H9 (cell line): ENCODE measurements around the gene RAB40B. TPM values are rescaled to one million over a fixed set of nuclear protein-coding genes. Genes with fewer than 3 reads are reported as not detected.

Experiments used
- DNase-seq: peaks from one replicate; pipeline ENCODE4 v3.0.0-alpha.2; 2017
- H2AFZ ChIP-seq: one replicate; pipeline ENCODE4 v1.6.1; 2013; ENCODE audit warnings: mild to moderate bottlenecking, low read length, control low read depth, moderate library complexity
- H2AK5ac ChIP-seq: 2 replicates; pipeline ENCODE4 v1.6.1; 2013; ENCODE audit warnings: low read length, control low read depth, mixed read lengths; ENCODE audit not compliant: insufficient read length
- H2BK120ac ChIP-seq: one replicate; pipeline ENCODE4 v1.6.1; 2013; ENCODE audit warnings: low read depth, mild to moderate bottlenecking, low read length, control low read depth, inconsistent platforms; ENCODE audit not compliant: poor library complexity, severe bottlenecking
- H2BK12ac ChIP-seq: 2 replicates; pipeline ENCODE4 v1.6.1; 2013; ENCODE audit warnings: low read length, control low read depth, mixed read lengths, low read depth; ENCODE audit not compliant: insufficient read length
- H2BK15ac ChIP-seq: 2 replicates; pipeline ENCODE4 v1.6.1; 2013; ENCODE audit warnings: low read depth, low read length, control low read depth
- H2BK20ac ChIP-seq: one replicate; pipeline ENCODE4 v1.6.1; 2013; ENCODE audit warnings: low read depth, mild to moderate bottlenecking, low read length, control low read depth, inconsistent platforms; ENCODE audit not compliant: poor library complexity, severe bottlenecking
- H2BK5ac ChIP-seq: 2 replicates; pipeline ENCODE4 v1.6.1; 2013; ENCODE audit warnings: low read length, control low read depth, mixed read lengths; ENCODE audit not compliant: insufficient read length
- H3K14ac ChIP-seq: 2 replicates; pipeline ENCODE4 v1.6.1; 2013; ENCODE audit warnings: low read length, control low read depth; ENCODE audit not compliant: insufficient read depth
- H3K18ac ChIP-seq: 2 replicates; pipeline ENCODE4 v1.6.1; 2013; ENCODE audit warnings: low read depth, mild to moderate bottlenecking, mixed read lengths, low read length, control low read depth; ENCODE audit not compliant: insufficient read length
- H3K23ac ChIP-seq: 2 replicates; pipeline ENCODE4 v1.6.1; 2013; ENCODE audit warnings: low read length, control low read depth, mixed read lengths, low read depth; ENCODE audit not compliant: insufficient read length
- H3K23me2 ChIP-seq: 2 replicates; pipeline ENCODE4 v1.6.1; 2013; ENCODE audit warnings: low read depth, mild to moderate bottlenecking, mixed read lengths, low read length, control low read depth; ENCODE audit not compliant: insufficient read length, poor library complexity, severe bottlenecking
- H3K27ac ChIP-seq: 2 replicates; pipeline ENCODE4 v1.5.1; 2013; ENCODE audit warnings: low read length, control low read depth, mixed read lengths, low read depth; ENCODE audit not compliant: insufficient read length
- H3K27me3 ChIP-seq: 2 replicates; pipeline ENCODE4 v1.6.1; 2013; ENCODE audit warnings: low read length, control low read depth, inconsistent platforms; ENCODE audit not compliant: insufficient read depth
- H3K4ac ChIP-seq: 2 replicates; pipeline ENCODE4 v1.6.1; 2013; ENCODE audit warnings: low read depth, mild to moderate bottlenecking, control low read depth, inconsistent platforms, low read length, moderate library complexity
- H3K4me1 ChIP-seq: 2 replicates; pipeline ENCODE4 v1.6.1; 2013; ENCODE audit warnings: low read length, control low read depth, inconsistent platforms; ENCODE audit not compliant: insufficient read depth
- H3K4me2 ChIP-seq: 2 replicates; pipeline ENCODE4 v1.6.1; 2013; ENCODE audit warnings: low read length, control low read depth, mixed read lengths; ENCODE audit not compliant: insufficient read length, insufficient read depth
- H3K56ac ChIP-seq: 2 replicates; pipeline ENCODE4 v1.6.1; 2013; ENCODE audit warnings: low read depth, mild to moderate bottlenecking, mixed read lengths, low read length, control low read depth; ENCODE audit not compliant: insufficient read length
- H3K79me1 ChIP-seq: 2 replicates; pipeline ENCODE4 v1.6.1; 2013; ENCODE audit warnings: low read depth, mild to moderate bottlenecking, moderate library complexity, low read length, control low read depth, inconsistent platforms; ENCODE audit not compliant: insufficient read depth, poor library complexity, severe bottlenecking
- H3K79me2 ChIP-seq: 2 replicates; pipeline ENCODE4 v1.6.1; 2013; ENCODE audit warnings: low read length, control low read depth, inconsistent platforms; ENCODE audit not compliant: insufficient read depth
- H3K9ac ChIP-seq: 2 replicates; pipeline ENCODE4 v1.6.1; 2013; ENCODE audit warnings: low read length, control low read depth, mixed read lengths; ENCODE audit not compliant: insufficient read length; ENCODE audit errors: extremely low read depth
- H3K9me3 ChIP-seq: one replicate; pipeline ENCODE4 v1.6.1; 2013; ENCODE audit warnings: low read depth, low read length, inconsistent platforms; ENCODE audit not compliant: control insufficient read depth
- H3T11ph ChIP-seq: one replicate; pipeline ENCODE4 v1.6.1; 2013; ENCODE audit warnings: mild to moderate bottlenecking, low read length, control low read depth, inconsistent platforms
- H4K20me1 ChIP-seq: one replicate; pipeline ENCODE4 v1.6.1; 2013; ENCODE audit not compliant: control insufficient read depth, insufficient read length, insufficient read depth
- H4K5ac ChIP-seq: 2 replicates; pipeline ENCODE4 v1.6.1; 2013; ENCODE audit warnings: low read depth, mild to moderate bottlenecking, mixed read lengths, low read length, control low read depth; ENCODE audit not compliant: insufficient read length
- H4K8ac ChIP-seq: replicated peaks from 2 replicates; pipeline ENCODE4 v1.6.1; 2013; ENCODE audit warnings: low read length, control low read depth, mixed read lengths, low read depth; ENCODE audit not compliant: insufficient read length
- H4K91ac ChIP-seq: 2 replicates; pipeline ENCODE4 v1.6.1; 2013; ENCODE audit warnings: low read depth, mild to moderate bottlenecking, moderate library complexity, mixed read lengths, low read length, control low read depth; ENCODE audit not compliant: insufficient read length
- H3K27ac Mint-ChIP-seq, 3 experiments: 2 replicates in 2 of 3; 3 replicates in 1 of 3; pipeline ENCODE4 v1.8.0; 2020 to 2021; ENCODE audit warnings: mixed read lengths in 3 of 3, mild to moderate bottlenecking in 1 of 3, moderate library complexity in 1 of 3
- H3K27me3 Mint-ChIP-seq: 2 replicates; pipeline ENCODE4 v1.8.0; 2021; ENCODE audit warnings: low read depth, mild to moderate bottlenecking, moderate library complexity, mixed read lengths
- H3K36me3 Mint-ChIP-seq, 3 experiments: 2 replicates in 2 of 3; 3 replicates in 1 of 3; pipeline ENCODE4 v1.8.0; 2020 to 2021; ENCODE audit warnings: low read depth in 3 of 3, mixed read lengths in 3 of 3; ENCODE audit not compliant: insufficient read depth in 1 of 3
- H3K4me1 Mint-ChIP-seq, 2 experiments: 2 replicates each; pipeline ENCODE4 v1.8.0; 2020; ENCODE audit warnings: mixed read lengths in 2 of 2
- H3K4me3 Mint-ChIP-seq, 2 experiments: 2 replicates in 1 of 2; 3 replicates in 1 of 2; pipeline ENCODE4 v1.8.0; 2020 to 2021; ENCODE audit warnings: mild to moderate bottlenecking in 2 of 2, mixed read lengths in 2 of 2, moderate library complexity in 1 of 2
- H3K9me3 Mint-ChIP-seq, 2 experiments: 2 replicates in 1 of 2; 3 replicates in 1 of 2; pipeline ENCODE4 v1.8.0; 2020; ENCODE audit warnings: mild to moderate bottlenecking in 2 of 2, mixed read lengths in 2 of 2, moderate library complexity in 1 of 2
- WGBS: extraction: QIAGEN DNeasy Blood & Tissue Kit; methylation state at CpG from one replicate; pipeline ENCODE4 v1.1.7; 2013; ENCODE audit warnings: missing lambda C conversion rate, low lambda C conversion rate, mixed read lengths; ENCODE audit not compliant: insufficient read length; ENCODE audit errors: extremely low coverage; 5-methylcytosine and 5-hydroxymethylcytosine counted together
- total RNA-seq: library from RNA; stranded (reverse); gene quantifications from 2 replicates; pipeline ENCODE4 v1.2.1, GENCODE V29; 2021
- TF ChIP-seq, protein P1 (sequence below): fragments of 200-600 bp; sonication (generic); conservative IDR thresholded peaks from 3 replicates; pipeline ENCODE4 v1.8.0; 2021; ENCODE audit warnings: antibody characterized with exemption, mild to moderate bottlenecking

Gene RAB40B
- total RNA-seq, 1 experiment from 2014 or later: 3.5 TPM

DNA sequence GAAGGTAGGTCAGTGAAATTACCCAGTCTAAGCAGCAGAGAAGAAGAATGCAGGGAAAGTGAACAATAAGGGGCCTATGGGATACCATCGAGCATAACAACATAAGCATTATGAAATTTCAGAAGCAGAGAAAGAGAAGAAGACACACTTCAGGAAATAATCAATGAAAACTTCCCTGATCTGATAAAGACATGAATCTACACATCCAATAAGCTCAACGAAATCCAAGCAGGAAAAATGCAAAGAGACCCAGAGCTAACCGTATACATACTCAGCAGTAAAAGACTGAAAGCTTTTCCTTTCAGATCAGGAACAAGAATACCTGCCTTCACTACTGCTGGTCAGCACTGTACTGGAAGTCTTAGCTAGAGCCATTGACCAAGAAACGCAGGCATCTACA lies 88.8 kb downstream of the RAB40B start:
- Histone ChIP-seq H3K23me2 (no peaks in the 10 kb centered on the region), H4K20me1 (no peaks in the 10 kb centered on the region), H2BK120ac (no peak overlapping the region), H3K56ac (no peak overlapping the region), H3K4me1 (no peaks in the 10 kb centered on the region), H2BK15ac (no peak overlapping the region), H3T11ph (no peak overlapping the region), H2BK5ac (no peak overlapping the region), H2AFZ (no peak overlapping the region), H3K9me3 (no peaks in the 10 kb centered on the region), H3K4me2 (no peak overlapping the region), H3K14ac (no peak overlapping the region), H3K4ac (no peak overlapping the region), H4K5ac (no peak overlapping the region), H3K9ac (no peak overlapping the region), H3K27me3 (no peaks in the 10 kb centered on the region), H4K8ac (no peak overlapping the region), H4K91ac (no peak overlapping the region), H3K79me1 (no peaks in the 10 kb centered on the region), H3K79me2 (no peaks in the 10 kb centered on the region), H3K23ac (no peak overlapping the region), H3K27ac (no peak overlapping the region), H2AK5ac (no peak overlapping the region), H2BK20ac (no peak overlapping the region), H3K18ac (no peak overlapping the region), H2BK12ac (no peak overlapping the region)
- peaks cover 16 to 86% (median 71%) of the 10 kb centered on the region in 3 experiments for H3K36me3 Mint-ChIP-seq
- H3K27me3 Mint-ChIP-seq: no peaks in the 10 kb centered on the region; the same call in 1 of the 2 replicates
- no peak for DNase-seq
- H3K4me1 Mint-ChIP-seq: peaks cover 0 to 4% of the 10 kb centered on the region in 2 experiments; a peak in 1 of 4 replicates
- peaks cover 0 to 6% of the 10 kb centered on the region in 2 experiments; a peak in 4 of 5 replicates for H3K9me3 Mint-ChIP-seq
- WGBS: no CpG with 5 or more reads among the region's 4 CpGs
- no peak overlapping the region for H3K4me3 Mint-ChIP-seq
- no peak overlapping the region for H3K27ac Mint-ChIP-seq
- TF ChIP-seq, protein P1, sequence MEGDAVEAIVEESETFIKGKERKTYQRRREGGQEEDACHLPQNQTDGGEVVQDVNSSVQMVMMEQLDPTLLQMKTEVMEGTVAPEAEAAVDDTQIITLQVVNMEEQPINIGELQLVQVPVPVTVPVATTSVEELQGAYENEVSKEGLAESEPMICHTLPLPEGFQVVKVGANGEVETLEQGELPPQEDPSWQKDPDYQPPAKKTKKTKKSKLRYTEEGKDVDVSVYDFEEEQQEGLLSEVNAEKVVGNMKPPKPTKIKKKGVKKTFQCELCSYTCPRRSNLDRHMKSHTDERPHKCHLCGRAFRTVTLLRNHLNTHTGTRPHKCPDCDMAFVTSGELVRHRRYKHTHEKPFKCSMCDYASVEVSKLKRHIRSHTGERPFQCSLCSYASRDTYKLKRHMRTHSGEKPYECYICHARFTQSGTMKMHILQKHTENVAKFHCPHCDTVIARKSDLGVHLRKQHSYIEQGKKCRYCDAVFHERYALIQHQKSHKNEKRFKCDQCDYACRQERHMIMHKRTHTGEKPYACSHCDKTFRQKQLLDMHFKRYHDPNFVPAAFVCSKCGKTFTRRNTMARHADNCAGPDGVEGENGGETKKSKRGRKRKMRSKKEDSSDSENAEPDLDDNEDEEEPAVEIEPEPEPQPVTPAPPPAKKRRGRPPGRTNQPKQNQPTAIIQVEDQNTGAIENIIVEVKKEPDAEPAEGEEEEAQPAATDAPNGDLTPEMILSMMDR: no peak
